Prostate gland (tissue), 2 donors: ENCODE measurements around the gene MAGI2.

ENCODE experiments used
- POLR2A ChIP-seq: fragments of 450-650 bp; IDR thresholded peaks from one replicate; pipeline ENCODE4 v1.6.1; 2016; ENCODE audit warnings: antibody characterized with exemption, mild to moderate bottlenecking
- POLR2AphosphoS5 ChIP-seq: sonication (generic); formaldehyde crosslinking; IDR thresholded peaks from one replicate; pipeline ENCODE4 v1.6.1; 2017; ENCODE audit warnings: antibody characterized with exemption
- TF ChIP-seq, protein P1 (sequence below), 4 experiments: fragments of 200-600 bp in 2 of 4; fragments of 450-650 bp in 2 of 4; sonication (generic) in 2 of 4; IDR thresholded peaks; 1 replicate in 3 of 4; 2 replicates in 1 of 4; pipeline ENCODE4 v1.5.1; 2016 to 2019; ENCODE audit warnings: antibody characterized with exemption in 4 of 4, mild to moderate bottlenecking in 2 of 4, moderate library complexity in 2 of 4

DNA sequence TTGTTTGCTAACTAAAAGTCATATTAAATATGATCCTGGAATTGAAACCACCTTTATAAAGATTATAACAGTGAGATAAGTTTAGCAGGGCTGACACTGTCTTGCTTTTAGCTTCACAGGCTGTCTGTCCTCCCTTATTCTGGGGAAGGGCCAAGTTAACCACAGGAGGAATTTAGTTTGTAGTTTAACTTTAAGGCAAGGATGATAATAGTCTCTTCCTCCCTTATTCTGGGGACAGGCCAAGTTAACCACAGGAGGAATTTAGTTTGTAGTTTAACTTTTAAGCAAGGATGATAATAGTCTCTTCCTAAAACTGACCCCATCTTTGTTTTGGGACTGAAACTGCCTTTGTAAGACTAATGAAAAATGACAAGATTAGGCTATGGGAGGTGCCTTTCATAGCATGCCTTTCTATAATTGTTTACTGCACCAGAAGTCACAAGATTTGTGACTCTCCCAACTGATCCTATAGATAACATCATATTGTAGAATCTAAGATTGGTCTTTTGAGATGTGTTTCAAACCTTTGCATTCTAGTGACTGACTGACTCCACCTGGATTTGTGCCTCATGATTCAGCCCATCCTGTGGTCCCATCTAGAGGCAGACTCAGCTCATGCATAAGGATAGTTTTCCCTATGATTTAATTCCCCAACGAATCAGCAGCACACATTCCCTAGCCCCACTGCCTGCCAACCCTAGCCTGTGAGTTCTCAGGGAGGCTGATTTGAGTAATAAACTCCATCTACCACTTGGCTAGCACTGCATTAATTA, 212.0 kb downstream of the MAGI2 start:
- TF ChIP-seq, protein P1, sequence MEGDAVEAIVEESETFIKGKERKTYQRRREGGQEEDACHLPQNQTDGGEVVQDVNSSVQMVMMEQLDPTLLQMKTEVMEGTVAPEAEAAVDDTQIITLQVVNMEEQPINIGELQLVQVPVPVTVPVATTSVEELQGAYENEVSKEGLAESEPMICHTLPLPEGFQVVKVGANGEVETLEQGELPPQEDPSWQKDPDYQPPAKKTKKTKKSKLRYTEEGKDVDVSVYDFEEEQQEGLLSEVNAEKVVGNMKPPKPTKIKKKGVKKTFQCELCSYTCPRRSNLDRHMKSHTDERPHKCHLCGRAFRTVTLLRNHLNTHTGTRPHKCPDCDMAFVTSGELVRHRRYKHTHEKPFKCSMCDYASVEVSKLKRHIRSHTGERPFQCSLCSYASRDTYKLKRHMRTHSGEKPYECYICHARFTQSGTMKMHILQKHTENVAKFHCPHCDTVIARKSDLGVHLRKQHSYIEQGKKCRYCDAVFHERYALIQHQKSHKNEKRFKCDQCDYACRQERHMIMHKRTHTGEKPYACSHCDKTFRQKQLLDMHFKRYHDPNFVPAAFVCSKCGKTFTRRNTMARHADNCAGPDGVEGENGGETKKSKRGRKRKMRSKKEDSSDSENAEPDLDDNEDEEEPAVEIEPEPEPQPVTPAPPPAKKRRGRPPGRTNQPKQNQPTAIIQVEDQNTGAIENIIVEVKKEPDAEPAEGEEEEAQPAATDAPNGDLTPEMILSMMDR (IDR thresholded peaks at IDR 0.05), result no peak
- no peak for TF ChIP-seq POLR2AphosphoS5
- no peak for TF ChIP-seq POLR2A
